ENCODE measurements around the gene CARD9.

DNA sequence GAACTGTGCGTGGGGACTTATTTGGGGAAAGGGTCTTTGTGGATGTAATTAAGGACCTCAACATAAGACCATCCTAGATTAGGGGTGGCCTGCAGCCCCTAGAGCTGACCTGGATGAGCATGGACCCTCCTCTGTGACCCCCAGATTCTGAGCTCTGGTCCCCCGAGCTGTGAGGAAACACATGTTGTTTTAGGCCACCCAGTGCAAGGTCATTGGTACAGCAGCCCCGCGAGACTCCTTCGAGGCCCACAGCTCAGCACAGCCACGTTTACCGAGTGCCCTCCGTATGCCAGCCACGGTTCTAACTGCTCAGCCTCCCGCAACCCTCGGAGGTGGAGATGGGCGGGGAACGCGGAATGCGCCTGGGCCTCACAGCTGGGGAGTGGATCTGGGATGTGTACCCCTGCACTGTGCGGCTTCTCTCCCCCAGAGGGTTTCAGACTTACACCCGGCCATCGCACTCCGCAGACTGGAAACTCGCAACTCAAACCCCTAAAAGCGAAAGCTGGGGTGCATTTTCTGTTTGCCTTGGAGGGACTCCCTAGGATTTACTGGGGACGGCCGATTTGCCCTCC lies 50.6 kb downstream of the CARD9 start:
- TF ChIP-seq POLR2AphosphoS5 (IDR thresholded peaks at IDR 0.05) (no peak), EP300 (IDR thresholded peaks at IDR 0.05) (no peak)
- TF ChIP-seq, protein P1, sequence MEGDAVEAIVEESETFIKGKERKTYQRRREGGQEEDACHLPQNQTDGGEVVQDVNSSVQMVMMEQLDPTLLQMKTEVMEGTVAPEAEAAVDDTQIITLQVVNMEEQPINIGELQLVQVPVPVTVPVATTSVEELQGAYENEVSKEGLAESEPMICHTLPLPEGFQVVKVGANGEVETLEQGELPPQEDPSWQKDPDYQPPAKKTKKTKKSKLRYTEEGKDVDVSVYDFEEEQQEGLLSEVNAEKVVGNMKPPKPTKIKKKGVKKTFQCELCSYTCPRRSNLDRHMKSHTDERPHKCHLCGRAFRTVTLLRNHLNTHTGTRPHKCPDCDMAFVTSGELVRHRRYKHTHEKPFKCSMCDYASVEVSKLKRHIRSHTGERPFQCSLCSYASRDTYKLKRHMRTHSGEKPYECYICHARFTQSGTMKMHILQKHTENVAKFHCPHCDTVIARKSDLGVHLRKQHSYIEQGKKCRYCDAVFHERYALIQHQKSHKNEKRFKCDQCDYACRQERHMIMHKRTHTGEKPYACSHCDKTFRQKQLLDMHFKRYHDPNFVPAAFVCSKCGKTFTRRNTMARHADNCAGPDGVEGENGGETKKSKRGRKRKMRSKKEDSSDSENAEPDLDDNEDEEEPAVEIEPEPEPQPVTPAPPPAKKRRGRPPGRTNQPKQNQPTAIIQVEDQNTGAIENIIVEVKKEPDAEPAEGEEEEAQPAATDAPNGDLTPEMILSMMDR (IDR thresholded peaks at IDR 0.05), result no peak

All from suprapubic skin (tissue), 4 donors.